ENCODE data around the gene MAP2K3.
A peak's percentile ranks its signal among the peaks of the same experiment; 100 is the strongest.

Gene MAP2K3

DNA sequence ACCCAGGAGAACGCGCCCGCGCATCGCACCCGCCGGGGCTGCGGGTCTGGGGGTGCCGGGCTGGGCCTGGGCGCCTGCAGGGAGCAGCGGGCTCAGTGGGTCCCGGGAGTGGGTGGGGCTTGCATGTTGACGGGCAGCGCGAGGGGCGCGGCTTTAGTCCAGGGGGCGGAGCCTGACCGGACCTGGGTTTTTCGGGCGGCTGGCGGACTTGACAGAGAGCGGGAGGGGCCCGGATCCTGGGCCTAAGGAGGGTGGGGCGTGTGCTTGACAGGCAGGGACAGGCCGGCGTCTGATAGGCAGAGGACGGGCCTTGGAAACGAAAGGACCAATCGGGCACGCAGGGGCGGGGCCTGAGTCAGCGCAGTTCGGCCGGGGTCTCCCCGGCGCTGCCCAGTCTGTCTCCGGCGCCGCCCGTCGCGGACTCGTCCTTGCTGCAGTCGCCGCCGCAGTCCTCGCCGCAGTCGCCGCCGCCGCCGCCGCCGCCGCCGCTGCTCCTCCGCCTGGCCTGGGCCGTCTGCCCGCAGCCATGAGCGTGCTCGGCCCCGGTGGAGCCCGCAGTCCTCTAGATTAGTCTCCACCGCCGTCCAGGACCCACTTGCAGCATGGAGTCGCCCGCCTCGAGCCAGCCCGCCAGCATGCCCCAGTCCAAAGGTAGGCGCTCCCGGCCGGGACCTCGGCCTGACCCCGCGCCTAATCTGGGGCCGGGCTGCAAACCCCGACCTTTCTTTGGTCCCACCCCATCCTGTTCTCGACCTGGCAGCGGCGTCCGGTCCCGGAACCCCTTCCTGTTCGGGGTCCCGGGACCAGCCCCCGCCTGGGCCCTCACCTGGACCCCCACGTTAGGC is at the start of gene MAP2K3:
MAP2K3 (plus strand) TSS at position 393 of the 845 bp plus-strand sequence; CDS start at position 603, 210 bp downstream.
- peak; percentile 93 for DNase-seq

DNA sequence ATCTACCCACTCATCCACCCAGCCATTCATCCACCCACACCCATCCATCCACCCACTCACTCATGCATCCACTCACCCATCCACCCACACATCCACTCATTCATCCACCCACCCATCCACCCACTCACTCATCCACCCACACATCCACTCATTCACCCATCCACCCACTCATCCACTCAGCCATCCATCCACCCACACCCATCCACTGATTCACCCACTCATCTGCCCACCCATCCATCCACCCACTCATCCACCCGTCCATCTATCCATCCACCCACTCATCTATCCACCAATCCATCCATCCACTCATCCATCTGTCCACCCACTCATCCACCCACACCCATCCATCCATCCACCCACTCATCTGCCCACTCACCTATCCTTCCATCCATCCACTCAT is 48.6 kb upstream of the MAP2K3 start:
- no peak for DNase-seq

DNA sequence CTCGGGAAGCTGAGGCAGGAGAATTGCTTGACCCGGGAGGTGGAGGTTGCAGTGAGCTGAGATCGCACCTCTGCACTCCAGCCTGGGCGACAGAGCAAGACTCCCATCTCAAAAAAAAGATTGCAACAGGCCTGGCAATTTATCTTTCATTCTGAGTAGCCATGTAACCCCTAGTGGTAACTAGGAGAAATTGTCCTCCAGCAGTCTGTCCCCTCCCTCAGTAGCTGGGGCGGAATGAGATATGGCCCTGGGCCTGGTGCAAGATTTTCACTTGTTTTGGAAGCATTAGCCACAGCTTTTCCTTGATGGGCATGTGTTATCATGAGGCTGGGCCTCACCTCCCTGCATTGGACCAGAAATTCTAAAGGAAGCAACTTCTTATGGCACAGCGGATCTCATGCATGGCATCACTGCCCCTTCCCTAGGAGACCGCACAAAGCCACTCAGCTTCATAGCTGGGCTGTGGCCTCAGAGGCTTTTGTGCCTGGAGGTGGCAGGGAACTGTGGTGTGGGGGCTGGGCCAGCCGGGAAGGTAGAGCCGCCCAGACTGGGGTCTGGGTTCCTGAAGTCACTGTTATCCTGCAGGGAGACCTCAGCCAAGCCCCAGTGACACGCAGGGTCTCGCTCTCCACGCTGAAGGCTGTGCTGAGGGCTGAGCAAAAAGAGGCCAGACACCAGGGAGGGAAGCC is 44.7 kb upstream of the MAP2K3 start:
- DNase-seq = no peak

DNA sequence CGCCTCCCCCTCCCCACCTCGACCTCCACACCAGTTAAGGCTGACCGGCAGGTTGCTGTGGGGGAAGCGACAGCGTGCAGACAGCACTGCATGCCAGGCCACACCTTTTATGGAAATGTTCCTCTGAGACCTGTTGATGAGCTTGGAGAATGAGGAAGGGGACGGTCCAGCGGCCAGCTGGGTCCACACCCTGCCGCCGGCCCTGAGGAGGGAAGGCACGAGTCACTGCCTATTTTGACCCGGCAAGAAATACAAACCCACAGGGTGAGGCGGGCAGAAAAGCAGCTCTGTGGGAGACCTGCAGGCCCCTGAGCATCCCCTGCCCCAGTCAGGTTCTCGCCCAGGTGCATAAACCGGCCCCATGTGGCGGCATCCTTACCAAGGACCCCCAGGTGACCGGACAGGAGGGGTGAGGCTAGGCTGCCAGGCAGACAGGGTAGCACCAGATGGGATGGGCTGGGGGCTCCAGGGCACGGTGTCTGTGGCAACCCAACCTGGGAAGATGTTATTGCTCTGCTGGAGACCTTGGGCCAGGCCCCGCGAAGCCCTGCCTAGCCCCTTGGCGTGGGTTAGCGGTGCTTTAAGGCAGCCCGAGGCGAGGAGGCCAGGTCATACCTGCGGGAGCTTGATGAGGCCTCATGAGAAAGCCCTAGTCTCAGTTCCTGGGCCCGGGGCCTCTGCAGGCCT is 44.0 kb upstream of the MAP2K3 start:
- no peak for DNase-seq

DNA sequence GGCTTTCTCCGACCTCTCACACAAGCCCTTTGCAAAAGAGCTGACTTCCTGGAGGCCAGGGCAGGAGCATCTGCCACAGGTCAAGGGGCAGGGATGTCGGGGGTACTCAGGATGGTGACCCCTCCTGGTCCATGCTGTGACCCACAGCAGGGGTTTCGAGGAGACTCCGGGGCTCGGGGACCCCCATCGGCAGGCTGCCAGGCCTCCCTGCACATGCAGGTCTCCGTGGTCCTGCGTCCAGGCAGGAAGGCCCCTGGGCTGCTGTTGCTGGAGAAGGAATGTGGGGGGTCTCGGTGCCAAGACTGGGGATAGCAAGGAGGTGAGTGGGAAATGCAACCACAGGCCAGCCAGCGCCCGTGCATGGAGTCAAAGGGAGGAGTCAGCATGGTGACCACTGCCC is 42.9 kb upstream of the MAP2K3 start:
- no peak for DNase-seq

DNA sequence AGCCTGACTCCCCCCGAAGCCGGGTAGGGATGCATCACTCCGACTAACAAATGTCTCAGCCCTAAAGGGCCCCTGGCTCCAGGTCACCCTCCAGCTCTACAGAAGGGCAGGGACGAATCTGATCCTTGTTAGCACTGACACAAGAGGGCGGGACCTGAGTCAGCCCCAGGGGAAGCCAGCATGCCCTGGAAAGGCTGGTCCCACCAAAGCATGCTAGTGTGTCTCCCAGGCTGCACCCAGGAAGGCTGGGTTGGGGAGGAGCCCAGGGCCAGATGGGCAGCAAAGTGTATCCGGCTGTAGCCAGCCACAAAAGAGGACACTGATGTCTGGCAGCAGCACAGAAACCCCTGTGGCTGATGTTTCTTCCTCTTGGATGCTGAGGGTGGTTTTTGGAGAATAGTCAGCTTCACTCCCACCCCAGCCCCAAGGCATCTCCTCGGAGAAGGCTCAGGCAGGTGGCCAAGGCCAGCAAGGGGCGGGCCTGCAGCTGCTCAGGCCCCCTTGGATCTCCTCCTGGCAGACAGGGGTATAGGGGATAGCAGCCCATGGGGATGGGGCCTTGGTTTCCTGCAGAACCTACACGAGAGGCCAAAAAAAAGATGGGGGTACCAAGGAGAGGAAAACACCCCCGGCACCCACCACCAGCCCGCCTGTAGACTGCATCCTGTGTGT is 42.3 kb upstream of the MAP2K3 start:
- DNase-seq = no peak

DNA sequence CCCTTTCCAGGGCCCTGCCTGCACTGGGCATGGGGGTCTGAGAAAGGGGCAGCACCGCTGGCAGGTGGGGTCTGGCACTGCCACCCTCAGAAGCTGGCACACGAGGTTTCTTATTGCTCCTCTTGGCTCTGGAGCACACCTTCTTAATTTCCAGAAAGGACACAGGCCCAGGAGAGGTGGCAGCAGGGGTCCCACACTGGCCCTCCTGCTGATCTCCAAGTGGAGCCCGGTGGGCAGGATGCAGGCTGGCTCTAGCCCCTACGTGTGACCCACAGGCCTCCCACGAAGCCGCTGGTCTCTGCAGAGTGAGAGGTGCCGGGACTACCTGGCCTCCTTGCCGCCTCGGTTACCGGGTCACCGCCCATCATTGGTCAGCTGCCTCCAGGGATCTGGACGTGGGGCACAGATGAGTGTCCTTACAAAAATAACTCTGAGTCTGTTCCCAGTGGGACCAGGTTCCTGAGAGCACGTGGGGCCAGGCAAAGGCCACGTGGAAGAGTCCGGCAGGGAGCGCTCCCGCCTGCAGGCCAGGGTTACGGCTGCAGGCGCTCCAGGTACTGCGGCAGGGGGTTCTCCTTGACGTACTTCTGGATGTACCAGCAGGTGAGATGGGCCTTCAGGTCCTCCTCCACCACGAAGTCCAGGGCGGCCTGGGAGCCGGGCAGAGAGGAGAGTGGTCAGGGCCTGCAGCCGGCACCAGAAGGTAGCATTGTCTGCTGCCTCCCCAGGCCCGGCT is 41.6 kb upstream of the MAP2K3 start:
- DNase-seq = no peak

DNA sequence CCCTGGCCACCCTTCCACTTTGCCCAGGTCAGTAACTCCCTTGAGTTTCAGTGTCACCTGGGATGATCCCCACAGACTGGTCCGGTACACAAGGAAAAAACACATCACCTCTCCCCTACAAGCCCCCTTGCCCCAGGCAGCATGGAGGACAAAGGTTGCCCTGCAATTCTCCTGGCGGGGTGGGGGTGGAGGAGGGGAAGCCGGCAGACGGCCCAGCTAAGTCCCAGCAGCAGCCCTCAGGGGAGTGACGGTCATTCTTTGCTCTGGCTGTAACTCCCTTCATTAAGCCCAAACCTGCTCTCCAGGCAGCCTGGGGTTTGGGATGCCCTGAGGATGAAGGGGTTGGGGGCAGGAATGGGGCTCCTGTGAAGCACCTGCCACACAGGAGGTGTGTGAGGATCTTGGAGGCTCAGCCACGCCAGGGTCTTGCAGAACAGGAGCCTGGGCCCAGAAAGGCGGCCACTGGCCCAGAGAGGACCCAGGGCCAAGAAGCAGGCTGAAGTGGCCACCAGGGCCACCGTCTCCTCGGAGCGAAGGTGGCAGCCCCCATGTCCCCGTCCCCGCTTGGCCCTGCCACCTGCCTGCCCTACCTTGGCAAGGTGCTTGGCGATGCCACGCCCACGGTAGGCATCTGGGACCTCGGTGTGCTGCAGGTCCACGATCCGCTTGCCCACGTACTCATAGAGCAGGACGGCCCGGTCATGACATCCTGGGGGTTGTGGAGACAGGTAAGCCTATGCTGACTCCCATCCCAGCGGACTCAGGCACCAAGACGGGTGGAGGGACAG is 40.8 kb upstream of the MAP2K3 start:
- DNase-seq = no peak

DNA sequence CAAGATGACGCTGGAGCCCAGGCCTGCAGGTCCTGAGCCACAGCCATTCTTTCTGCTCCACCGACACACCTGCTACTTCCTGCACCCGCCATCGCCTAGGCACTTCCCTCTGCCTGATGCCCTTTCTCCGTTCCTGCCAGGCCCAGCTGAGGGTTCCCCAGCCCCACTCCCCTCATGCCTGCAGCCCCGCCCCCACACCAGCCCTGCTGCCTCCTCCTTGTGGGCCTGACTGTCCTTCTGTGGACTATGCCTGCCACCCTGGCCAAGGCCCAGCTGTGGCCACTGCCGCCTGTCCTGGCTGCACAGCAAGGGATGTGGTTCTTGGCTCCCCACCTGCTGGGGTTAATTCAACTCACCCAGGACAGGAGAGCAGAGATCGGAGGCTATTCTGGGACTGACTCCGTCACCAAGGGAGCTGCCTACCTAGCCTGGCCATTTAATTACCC is 38.8 kb upstream of the MAP2K3 start:
- DNase-seq = no peak

DNA sequence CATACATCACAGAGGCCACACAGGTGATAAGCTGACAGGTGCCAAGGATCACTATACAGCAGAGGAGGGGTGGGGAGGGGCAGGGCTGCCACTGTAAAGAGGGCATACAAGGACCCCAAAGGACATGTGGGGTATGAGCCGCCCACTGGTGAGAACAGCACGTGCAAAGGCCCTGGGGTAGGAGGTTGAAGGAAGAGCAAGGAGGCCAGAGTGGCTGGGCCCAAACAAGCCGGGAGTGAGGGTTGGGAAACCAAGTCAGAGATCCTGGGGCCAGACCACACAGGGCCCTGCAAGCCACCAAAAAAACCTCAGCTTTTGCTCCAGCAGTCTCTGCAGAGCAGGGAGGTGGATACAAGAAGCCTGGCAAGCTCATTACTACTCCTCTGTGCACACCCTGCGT is 37.8 kb upstream of the MAP2K3 start:
- DNase-seq = no peak

DNA sequence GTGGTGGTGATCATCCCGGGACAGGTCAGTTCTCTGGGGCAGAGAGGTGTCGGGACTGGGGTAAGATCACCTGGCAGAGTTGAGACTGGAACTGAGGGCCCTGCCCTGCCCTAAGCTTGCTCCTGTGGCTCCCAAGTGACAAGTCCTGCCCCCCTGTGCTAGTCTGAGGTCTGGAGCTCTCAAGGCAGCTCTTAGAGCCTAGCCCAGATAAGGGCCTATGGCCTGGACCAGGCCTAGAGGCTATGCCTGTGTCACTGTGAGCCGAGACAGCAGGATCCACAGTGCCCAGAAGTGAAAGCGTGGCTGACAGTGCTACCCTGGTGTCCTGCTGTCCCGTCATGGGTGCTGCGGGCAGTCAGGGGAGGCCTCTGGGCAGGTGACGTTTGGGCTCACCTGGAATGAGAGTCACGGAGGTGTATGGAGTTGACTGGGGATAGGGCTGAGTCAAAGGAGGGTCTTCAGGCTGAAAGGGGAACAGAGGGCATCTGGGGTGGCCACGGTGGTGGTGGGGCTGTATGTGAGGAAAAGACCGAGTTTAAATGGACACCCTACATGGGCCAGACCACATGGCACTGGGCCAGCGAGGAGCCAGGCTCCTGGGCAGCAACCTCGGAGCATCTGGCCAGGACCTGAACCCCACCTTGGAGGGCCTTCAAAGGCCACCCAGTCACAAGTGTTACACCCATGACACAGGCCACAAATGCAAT is 36.8 kb upstream of the MAP2K3 start:
- DNase-seq = no peak

DNA sequence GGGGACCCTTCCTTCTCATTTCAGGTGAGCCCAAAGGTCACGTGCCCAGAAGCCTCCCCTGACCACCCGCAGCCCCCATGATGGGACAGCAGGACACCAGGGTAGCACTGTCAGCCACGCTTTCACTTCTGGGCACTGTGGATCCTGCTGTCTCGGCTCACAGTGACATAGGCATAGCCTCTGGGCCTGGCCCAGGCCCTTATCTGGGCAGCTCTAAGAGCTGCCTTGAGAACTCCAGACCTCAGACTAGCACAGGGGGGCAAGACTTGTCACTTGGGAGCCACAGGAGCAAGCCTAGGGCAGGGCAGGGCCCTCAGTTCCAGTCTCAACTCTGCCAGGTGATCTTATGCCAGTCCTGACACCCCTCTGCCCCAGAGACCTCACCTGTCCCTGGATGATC is 36.0 kb upstream of the MAP2K3 start:
- no peak for DNase-seq

DNA sequence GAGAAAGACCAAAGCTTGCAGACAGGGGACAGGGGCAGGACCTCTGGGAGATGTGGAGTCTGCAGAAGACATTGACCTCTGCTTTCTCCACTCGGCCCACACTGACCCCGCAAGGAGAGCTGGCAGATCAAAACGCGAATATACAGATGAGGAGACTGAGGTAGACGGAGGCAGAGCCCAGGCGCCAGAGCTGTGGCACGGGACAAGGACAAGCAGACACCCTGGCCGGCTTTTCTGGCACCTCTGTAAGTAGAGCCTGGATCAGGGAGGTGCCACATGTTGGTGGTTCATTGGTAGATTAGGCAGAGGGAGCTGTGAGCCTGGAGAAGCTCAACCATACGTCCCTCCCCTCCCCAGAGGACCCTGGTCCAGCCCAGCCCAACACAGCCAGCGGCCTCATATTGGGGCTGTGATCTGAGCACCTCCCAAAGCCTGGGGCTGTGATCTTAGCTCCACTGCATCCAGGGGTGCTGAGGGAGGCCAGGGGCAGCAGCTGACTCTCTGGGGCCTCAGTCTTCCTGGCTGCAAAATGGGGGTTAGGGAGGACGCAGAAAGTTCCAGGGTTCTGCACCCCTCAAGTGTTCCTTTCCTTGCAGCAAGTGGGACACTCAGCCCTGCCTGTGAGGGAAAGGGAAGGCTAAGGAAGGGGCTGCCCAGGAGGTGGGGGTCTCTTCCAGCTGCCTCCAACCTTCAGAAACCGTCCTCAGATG is 35.3 kb upstream of the MAP2K3 start:
- DNase-seq = no peak

DNA sequence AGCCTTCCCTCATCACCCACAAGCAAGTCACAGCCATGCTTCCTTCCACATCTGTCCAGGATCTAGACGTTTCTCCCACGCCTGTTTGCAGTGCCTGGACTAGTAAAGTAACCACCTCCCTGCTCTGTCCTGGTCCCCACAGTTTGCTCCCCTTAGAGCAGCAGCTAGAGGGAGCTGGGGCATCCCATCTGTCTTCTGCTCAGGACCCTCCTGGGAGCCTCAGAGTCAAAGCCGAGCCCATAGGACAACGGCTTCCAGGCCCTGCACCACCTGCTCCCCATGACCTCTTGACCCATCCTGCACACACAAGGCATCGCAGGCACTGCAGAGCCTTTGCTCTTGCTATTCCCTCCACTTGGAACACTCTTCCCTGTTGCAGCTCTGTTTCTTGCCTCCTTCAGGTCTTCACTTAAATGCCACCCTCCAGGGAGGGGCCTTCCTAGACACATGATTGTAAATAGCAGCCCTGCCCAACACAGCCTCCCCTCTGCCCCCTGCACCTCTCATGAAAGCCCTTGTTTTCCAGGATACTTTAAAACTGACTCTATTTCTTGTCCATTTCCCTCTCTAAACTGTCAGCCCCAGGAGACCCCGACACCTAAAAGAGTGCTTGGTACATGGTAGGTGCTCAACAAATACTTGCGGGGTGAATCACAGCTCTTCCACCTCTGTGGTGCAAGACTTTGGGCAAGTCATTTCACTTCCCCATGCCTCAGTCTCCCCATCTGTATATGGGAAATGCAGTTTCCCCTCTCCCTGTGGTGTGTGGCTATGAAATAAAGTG is 34.4 kb upstream of the MAP2K3 start:
- no peak for DNase-seq

DNA sequence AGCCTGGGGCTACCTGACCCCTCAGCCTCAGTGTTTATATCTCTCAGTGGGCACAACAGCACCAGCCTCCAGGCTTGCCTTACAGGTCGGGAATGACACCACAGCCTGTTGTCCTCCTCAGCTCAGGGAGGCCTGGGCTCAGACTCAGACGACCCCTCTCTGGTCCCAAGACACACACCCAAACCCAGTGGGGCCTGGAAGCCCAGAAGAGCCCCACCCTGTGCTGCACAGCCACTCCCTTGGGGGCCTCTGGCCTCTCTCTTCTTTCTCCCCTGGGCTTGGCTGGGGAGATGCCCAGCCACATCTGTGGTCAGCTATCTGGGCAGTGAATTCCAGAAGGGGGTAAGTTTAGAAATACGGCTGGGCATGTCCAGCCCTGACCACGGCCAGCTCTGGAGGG is 33.7 kb upstream of the MAP2K3 start:
- DNase-seq = no peak

DNA sequence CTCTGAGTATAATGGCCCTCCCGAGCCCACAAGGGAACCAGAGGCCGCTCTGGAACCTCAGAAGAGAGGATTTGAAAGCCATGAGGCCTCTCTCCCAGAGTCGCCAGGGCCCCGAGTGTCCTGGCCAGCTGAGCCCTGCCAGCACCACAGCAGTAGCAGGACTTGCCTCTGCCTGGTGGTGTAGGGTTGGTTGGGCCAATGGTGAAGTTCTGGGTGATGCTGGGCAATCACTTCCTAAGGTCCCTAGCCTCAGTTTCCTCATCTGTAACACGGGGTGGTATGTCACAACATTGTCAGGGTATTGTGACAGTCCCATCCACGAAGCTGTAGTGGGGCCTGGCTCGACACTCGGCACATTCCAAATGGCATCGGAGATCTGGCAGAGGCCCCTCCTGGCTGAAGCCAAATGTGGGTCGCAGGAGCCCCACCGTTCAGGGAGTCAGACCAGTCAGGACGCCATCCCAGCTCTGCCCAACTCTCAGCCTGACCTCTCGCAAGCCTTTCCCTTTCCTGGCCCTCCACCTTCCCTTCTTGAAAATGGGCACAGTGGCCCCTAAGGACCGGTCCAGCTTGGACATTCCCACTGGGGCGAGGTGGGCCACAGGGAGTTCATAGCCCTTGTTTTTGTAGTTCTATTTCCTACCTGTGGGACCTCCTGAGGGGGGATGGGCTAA is 33.0 kb upstream of the MAP2K3 start:
- no peak for DNase-seq

DNA sequence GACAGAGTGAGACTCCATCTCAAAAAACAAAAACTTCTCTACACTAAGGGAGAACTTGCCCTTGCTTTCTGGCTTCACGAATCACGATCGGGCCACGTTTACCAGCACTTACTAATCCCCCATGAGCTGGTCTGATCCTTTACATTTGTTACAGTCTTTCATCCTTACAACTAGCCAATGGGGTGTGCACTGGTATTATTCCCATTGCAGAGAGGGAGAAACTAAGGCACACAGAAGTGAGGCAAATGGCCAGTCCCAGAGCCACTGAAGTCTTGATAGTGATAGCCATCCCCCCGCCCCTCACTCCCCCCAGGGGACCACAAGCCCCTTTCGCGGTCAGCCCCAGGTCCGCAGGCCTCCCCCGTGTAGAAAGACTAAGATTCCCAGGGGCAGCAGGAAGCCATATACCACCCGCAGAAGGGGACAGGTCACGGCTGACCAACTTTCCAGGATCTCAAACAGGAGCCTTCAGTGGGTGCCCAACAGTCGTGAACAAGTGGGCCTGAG is 32.2 kb upstream of the MAP2K3 start:
- DNase-seq = no peak

DNA sequence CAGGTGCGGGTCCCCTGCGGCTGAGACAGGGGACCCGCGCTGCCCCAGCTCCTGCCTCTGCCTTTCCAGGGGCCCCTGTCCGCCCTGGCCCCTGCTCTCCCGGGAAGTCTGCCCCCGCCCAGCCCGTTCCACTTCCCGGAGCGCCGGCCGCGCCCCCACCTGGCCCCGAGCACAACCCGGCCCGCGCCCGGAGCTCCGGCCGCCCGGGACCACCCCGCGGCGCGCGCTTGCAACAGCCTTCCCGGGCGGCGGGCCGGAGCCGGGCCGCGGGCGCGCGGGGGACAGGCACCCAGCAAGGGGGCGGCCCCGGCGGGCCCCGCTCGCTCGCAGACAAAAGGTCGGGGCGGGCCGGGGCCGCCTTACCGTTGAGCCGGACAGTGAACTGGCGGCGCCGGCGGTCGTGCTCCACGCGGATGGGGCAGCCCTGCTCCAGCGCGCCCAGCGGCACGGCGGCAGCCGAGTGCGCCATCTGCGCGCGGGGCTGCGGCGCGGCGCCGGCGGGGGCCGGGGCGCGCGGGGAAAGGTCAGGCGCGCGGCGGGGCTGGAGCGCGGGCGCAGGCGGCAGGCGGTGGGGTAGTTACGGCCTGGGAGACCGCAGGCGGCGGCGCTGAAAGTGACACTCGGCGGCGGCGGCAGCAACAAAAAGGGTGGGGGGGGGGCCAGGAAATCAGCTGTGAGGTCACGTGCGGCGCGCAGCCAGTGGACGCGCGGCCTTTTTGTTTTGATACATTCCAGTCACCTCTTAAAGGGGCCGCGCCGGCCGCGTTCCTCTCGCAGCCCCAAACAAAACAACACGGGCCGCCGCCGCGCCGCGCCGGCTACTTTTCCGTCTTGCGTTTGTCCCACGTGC is 31.5 kb upstream of the MAP2K3 start, which contains the start of gene NATD1:
NATD1 (minus strand) TSS at position 615 of the 850 bp plus-strand sequence; CDS start at position 469, 146 bp downstream.
- DNase-seq = peak; percentile 64

Data from activated CD4-positive, alpha-beta T cell treated with anti-CD3 and anti-CD28 coated beads for 1 hour (primary cell).